RCC 7860 (cell line): ENCODE results near the gene FBXW8.
A peak's percentile ranks its signal among the peaks of the same experiment; 100 is the strongest.

ENCODE experiments used
- DNase-seq: peaks from one replicate; pipeline ENCODE4 v3.0.0-alpha.2; 2015; ENCODE audit warnings: low spot score
- FAIRE-seq: peaks from 2 replicates; lab custom pipeline; 2012; peaks lifted over from hg19 to GRCh38; lab: Jason Lieb, UNC

The FBXW8 gene, protein sequence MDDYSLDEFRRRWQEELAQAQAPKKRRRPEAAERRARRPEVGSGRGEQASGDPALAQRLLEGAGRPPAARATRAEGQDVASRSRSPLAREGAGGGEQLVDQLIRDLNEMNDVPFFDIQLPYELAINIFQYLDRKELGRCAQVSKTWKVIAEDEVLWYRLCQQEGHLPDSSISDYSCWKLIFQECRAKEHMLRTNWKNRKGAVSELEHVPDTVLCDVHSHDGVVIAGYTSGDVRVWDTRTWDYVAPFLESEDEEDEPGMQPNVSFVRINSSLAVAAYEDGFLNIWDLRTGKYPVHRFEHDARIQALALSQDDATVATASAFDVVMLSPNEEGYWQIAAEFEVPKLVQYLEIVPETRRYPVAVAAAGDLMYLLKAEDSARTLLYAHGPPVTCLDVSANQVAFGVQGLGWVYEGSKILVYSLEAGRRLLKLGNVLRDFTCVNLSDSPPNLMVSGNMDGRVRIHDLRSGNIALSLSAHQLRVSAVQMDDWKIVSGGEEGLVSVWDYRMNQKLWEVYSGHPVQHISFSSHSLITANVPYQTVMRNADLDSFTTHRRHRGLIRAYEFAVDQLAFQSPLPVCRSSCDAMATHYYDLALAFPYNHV

DNA sequence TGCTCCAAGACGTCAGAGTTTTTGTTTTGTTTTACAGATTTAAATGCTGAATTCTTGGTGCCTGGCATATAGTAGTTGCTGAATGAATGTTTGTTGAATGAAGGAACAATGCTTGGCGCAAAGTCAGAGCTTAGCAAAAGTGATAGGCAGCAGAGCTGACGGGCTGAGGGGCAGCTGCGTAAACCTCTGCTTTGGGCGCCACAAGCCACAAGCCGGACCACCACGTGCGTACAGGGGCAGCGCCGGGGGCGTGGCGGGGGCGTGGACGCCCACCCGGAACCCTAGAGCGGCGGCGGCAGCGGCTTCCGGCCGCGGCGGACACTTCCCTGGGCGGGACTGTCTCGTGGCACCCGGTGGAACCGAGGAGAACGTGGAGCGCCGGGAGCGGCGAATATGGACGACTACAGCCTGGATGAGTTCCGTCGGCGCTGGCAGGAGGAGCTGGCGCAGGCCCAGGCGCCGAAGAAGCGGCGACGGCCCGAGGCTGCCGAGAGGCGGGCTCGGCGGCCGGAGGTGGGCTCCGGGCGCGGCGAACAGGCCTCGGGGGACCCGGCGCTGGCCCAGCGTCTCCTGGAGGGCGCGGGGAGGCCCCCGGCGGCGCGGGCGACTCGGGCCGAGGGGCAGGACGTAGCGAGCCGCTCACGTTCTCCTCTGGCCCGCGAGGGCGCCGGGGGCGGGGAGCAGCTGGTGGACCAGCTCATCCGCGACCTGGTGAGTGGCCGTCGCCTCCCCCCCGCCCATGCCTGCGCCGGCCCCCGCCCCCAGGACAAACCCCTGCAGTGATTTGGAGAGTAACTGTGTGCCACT is at the start of gene FBXW8:
Gene FBXW8, plus strand, starts transcription at position 306 of the 807 bp plus-strand sequence. Its CDS starts 88 bp downstream, at position 394.
- peak; percentile 49 for DNase-seq
- no peak for FAIRE-seq

DNA sequence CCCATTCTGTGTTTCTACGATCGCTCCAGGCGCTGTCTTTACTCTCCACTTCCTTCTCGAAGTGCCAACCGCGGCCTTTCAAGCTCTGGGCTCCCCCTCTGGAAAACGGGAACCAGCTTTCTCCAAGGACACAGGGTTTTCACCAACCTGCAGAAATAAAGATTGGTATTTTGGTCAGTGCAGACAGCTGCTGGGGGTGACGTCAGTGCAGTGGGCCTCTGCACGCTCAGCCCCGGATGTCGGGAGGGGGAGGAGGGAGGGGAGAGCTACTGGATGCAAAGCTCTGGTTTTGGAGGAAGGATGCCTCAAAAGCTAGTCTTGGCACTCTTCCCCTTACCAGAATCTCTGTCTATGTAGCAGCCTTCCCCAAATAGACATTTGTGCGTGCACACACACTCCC is 49.4 kb upstream of the FBXW8 start:
- FAIRE-seq (no peak), DNase-seq (no peak)

DNA sequence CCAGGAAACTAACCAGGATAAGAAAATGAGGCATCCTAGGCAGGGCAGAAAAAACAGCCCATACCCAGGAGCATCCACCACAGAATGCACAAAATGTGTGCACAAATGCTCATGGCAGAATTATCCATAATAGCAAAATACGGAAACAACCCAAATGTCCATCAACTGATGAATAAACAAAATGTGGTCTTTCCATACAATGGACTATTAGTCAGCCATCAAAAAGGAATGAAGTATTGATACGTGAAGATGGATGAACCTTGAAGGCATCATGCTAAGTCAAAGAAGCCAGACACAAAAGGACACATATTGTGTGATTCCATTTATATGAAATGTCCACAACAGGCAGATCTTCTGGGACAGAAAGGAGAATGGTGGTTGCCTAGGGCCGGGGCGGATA is 48.6 kb upstream of the FBXW8 start:
- FAIRE-seq (no peak), DNase-seq (no peak)

DNA sequence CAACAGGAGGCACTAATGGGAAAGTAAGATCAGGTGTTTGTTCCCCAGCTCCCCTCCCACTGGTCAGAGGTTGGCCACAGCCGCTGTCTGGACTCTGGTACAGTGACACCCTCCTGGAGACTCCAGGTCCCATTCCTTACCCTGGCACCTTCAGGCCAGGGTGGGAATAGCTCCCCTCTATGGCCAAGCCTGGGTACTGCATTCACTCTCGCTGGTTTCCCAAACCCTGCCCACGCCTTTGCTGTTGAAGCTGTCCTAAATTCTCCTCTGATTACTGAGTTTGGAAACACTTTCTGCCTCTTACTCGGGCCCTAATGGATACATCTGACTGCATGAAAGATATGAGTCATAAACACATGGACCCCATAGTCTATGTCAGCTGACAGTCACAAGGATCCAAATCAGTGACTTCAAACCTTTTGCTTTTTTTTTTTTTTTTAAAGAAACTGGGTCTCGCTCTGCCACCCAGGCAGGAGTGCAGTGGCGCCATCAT is 47.4 kb upstream of the FBXW8 start:
- DNase-seq (peak; percentile 34), FAIRE-seq (no peak)

DNA sequence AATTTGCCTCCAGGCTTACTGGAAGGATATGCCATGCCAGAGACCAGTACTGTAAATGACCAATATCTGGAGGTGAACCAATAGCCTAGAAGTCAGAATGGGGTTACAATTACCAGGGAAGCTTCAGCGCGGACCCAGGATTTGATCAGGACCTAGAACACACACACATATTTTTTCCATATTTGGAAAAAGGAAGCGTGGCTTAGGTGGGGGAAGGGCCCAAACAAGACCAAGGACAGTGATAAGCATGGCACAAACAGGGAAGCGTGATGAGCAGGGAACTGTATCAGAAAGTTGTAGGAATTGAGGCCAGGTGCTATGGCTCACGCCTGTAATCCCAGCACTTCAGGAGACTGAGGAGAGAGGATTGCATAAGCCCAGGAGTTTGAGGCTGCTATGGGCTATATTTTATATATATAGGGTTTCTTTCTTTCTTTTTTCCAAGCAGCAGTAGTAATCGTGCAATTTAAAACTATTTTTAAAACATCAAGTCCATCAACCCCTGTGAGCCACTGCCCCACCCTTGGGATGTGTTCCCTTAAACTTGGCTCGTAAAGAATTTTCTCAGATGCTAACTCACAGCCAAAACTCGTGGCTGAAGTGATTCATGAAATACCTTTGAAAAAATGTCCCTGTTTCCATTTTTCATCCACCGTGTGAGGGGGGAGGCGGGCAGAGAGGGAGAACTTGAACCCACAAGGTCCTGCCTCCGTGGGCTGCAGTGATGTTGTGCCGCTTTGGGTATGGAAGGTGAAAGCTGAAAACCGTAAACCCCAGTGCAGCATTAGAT is 46.2 kb upstream of the FBXW8 start:
- peak; percentile 18 for DNase-seq
- FAIRE-seq, result no peak

DNA sequence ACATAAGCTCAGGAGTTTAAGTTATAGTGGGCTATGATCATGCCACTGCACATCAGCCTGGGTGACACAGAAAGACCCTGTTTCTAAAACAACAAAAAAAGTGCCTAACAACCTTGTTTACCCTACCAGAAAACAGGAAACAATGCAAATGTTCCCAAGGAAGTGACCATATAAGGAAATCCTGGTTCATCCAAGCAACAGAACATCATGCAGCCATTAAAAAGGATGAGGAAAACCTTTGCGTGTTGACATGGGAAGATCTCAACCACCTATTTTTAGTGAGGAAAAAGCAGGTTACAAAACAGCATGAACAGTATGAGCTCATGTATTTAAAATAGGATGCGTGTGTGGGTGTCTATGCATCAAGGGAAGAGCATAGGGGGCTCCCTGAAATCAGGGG is 43.2 kb upstream of the FBXW8 start:
- FAIRE-seq (no peak), DNase-seq (no peak)

DNA sequence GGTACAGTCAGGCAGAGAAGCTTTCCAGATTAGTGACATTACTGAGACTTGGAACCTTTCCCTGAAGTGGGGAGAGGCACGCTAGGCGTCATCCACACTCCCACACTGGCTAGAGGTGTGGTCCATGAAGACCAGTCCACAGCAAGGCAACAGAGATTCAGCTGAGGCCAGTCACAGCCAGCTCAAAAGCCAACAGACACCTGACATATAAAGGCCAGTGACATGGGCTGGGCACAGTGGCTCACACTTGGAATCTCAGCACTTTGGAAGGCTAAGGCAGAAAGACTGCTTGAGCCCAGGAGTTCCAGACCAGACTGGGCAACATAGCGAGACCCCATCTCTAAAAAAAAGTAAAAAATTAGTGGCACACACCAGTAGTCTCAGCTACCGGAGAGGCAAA is 40.4 kb upstream of the FBXW8 start:
- FAIRE-seq (no peak), DNase-seq (no peak)

DNA sequence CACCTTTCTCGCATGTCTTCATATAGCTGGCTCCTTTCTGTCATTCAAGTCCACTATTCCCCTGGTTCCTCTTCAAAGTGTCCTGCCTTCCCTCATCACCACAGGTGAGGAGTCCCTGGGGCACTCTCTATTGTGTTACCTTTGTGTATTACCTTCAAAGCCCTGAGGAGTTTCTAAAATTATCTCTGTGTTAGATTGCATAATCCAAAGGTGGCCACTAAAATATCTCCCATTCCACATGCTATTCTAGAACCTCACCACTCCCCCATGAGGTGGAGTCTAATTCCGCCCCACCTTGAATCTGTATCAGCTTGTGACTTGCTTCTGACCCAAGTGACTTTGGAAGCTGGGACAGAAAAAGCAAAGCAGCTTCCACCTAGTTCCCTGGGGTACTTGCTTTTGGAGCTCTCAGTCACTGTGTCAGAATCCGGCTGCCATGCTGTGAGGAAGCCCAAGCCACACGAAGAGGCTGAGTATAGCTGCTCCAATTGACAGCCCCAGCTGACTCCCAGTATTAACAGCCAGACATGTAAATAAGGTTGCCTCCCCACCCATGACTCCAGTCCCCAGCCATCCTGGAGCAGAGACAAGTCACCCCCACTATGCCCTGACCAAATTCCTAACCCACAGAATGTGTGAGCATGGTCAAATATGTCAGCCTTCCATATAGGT is 36.3 kb upstream of the FBXW8 start:
- no peak for FAIRE-seq
- no peak for DNase-seq

DNA sequence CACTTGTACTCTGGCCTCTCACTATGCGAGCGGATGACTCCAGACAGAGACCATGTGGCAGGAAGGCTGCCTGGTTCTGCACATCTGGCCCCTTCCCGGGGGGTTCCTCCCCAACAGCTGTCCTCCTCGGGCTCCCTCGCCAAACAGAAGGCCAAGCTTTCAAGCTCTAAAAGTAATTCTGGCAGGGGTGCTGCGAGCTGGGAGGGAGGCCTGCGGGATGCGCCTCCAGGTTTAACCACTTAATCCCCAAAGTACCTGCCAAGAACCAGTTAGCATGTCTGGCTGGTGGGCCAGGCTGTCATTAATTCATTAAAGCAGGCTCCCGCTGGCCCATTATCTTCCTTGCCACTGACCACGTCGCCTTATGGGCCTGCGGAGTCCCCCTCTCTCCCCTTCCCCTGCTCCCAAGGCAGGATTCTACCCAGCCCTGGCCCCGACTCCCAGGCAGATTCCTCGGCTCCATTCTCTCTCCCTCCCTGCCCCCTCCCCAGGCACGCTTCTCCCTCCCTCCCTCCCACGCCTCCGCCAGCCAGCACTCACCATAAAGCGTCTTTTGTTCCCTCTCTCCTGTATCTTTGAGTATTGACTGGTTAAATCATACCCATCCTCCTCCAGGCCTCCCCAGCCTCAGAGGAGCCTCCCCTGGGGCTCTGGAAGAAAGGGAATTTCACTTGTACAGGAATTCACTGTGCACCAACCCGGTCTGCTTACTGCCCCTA is 34.4 kb upstream of the FBXW8 start:
- no peak for DNase-seq
- FAIRE-seq, result no peak

DNA sequence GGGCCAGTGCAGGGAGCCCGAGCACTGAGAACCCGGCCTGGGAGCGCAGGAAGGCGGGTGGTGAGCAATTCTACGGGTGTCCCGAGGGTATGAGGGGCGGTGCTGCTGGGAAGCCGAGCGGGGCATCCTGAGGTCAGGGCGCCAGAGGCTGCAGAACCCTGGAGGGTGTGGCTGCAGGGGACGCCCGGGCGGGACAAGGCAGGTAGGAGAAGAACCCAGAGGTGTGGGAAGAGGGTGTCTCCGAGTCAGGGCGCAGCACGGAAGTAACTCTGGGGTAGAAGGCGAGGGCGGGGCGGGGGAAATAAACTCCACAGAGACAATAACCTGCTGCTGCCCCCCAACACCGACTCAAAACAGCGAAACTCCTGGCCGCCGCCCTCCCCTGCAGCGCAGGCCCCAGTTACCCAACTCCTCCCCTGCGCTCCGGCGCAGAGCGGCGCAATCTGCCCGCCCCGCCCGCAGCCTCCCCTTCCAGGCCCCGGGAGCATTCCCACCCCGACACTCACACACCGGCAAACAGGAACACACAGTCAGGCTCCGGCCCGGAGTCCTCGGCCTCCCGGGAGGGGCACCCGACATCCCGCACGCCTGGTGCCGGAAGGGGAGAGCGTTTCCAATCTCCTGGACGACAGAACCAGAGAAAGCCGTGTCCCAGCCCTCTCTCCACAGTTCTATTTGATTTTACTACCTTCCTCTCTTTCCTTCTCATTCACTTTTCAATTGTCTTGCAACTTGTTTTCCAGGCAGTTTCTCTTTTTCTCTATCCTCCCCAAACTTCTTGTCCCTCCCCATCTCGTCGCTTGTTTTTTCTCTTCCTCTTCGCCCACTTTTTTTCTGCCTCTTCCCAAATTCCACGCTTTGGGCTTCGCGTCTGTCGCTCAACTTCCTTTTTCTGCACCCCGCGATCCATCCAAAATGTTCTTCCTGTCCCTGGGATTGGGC is 31.9 kb upstream of the FBXW8 start:
- FAIRE-seq, result no peak
- DNase-seq, result no peak

DNA sequence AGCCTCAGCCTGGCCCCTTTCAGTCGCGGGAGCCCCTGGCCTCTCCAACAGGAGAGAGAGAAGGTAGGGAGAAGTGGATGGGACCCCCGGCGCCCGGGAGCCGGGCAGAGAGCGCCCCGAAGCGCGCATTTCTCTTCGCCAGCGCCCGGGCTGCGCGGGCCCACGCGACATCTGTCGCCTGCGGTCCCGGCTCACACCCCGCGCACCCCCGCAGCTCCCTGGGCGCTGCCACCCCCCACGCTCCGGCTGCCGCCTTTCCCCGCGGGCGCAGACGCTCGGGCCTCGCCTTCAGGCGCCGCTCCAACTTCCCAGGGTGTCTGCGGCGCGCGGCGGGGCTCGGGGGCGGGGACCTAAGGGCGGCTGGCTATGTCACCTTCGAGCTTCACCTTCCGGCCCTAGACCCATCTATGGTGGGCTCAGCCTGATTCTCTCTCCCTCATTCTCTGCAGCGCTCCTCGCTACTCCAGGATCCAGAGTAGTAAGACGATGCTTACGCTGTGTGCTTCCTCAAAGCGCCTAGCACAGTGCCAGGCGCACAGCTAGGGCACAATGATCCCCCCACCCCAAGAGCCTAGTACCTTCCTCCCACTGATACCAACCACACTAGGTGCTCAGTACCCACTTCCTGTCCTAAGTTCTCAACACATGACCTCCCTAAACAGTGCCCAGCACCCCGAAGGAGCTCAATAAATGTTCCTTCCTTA is 31.1 kb upstream of the FBXW8 start:
- no peak for FAIRE-seq
- DNase-seq, result no peak

DNA sequence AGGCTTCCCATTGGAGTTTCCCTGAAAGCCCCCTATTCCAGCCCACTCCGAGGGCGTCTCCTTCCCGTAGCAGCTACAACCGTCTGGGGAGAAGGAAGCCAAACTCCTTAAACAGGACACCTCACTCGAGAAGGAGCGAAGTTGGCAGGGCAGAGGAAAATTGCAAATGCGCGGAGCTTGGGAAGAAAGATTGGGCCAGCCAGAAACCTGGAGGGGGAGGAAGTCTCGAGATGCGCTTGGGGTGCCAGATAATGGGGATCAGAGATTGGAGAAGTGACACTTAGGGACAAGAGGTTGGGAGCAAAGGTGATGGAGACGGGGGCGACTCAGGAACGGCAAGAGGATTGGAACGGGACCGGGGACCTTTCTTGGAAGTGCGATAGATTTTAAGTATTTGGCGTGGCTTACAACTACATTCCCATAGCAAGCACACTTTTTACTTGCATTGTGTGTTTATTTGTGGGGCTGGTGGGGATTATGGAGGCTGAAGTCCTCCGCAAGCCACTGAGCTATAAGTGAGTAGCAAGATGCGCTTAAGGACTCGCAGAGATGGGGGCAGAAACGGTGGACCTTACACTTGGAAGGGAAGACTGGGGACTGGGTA is 30.4 kb upstream of the FBXW8 start:
- FAIRE-seq (no peak), DNase-seq (no peak)

DNA sequence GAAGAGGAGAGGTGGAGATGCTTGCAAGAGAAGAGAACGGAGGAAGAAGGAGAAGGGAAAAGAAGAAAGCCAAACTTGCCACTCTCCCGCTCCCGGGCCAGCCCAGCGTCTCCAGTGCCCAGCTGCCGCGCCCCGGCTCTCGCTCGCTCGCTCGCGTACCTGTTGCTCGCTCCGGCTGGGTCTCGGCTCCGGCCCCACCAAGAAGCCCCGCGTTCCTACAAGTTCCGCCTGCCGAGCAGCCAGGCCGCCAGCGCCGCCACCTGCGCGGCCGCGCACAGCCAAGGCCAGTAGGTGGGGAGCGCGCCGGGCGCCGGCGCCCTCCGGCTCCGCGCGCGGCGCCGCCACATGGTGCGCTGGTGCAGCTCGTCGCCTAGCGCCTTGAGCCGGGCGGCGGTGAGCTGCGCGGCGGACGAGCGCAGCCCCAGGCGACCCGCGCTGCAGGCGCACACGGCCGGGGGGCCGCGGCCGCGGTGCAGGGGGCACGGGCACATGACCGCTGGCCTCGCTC is 29.9 kb upstream of the FBXW8 start:
- DNase-seq (no peak), FAIRE-seq (no peak)

DNA sequence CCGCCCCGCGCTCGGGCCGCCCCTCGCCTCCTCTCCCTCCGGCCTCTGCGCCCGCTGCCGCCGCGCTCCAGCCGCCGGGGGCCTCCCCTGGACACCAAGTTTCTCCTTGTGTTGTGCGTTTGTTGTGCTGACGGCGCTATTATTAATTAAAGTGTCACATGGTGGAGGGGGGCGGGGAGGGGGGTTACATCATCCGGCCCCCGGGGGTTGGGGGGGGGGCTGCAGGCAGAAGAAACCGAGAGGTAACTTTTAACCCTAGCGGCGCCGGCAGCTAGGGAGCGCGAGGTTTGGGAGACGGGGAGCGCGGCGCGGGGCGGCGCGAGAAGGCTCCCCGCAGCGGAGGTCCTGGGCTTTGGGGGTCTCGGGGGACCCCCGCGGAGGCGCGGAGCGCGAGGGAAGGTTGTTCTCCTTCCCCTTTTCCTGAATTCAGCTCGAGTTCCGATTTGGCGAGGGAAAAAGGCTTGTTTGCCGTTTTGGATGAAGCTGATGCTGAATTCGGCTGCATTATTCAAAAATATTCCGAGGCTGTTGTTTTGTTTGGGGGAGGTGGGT is 29.3 kb upstream of the FBXW8 start, which contains the start of gene HRK:
Gene HRK, minus strand, starts transcription at position 117 of the 552 bp plus-strand sequence. CDS start 134 bp downstream, outside the sequence.
- no peak for FAIRE-seq

DNA sequence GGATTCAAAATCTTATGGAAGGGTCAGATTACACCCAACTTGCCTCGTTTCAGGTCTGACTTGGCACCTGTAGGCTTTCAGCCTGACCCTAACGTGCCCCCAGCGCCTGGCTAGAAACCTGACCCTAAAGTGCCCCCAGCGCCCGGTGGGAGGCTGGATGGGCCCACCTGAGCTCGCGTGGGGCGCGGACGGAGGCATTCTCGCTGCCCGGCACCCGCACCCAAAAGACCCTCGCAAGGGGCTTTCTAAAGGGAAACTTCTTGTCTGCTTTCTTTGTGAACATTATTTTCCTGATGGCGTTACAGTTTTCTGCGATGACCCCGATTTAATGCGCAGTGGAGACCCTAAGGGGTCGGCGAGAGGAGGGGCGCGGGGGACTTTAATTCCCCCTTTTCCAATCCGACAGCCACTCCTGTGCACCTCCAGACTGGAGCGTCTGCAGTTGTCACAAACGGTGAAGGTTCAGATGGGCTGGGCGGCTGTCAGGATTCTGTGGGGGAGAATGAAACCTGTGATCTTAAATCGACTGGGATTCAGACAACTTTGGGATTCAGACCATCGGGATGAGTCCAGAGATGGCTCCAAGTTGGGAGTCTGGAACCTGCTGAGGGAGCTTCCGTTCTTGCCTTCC is 28.8 kb upstream of the FBXW8 start:
- FAIRE-seq (no peak), DNase-seq (no peak)

More for the DNA sequence above, 29.3 kb upstream of the FBXW8 start, which contains the start of gene HRK:
- DNase-seq, result no peak

DNA sequence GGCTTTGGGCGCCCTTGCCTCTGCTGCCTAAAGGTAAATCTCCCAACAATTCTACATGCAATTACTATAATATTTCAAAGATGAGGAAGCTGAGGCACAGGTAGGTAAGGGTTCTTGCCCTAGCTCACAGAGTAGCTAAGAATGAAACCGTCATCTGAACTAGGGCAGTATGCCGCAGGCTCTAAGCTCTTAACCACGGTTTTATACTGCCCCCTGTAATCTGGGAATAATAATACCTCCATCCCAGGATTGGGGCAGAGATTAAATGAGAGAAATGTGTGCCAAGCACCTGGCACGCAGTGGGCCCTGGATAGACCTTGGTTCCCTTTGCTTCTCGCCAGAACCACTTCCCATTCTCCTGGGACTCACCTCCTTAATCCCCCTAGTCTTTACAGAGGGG is 28.0 kb upstream of the FBXW8 start:
- FAIRE-seq (no peak), DNase-seq (no peak)
